Measurements from ENCODE around the gene POU2F1.

Gene POU2F1

DNA sequence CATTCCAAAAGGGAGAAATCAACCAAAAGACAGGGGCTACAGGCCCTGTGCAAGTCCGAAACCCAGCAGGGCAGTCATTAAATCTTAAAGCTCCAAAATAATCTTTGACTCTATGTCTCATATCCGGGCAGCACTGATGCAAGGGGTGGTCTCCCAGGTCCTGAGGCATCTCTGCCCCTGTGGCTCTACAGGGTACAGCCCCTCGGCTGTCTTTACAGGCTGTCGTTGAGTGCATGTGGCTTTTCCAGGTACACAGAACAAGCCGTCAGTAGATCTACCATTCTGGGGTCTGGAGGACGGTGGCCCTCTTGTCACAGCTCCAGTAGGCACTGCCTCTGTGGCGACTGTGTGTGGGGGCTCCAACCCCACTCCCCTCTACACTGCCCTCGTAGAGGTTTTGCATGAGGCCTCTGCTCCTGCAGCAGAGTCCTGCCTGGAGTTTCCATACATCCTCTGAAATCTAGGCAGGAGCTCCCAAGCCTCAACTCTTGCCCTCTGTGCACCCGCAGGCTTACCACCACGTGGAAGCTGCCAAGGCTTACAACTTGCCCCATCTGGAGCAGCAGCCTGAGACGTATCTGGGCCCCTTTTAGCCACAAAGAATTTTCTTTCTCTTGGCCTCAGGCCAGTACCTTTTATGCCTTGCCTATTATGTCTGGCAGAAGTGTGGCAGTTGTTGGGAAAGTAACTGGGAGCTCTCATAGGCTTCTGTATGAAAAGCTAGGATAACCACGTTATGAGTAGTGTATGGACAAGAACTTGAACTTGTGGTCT is 52.5 kb downstream of the POU2F1 start:
- no peak for DNase-seq

DNA sequence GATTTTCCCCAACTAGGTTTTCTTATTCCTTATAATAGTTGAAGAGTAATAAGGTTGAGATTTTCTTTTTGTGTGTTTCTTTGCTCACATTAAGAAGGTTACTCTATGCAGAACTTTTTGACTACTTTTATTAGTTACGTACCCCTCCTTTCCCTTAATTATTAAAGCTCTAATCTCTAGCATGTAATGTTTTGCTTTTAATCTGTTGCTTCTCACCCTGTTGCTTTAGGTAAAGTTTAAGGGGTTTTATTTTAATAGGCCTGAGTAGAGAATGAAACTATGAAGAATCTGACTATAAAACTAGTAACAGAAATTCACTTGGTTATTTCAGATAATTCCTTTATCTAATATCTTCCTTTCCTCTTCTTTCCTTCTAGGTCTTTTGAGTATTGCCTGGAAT is 53.4 kb downstream of the POU2F1 start:
- DNase-seq = no peak

DNA sequence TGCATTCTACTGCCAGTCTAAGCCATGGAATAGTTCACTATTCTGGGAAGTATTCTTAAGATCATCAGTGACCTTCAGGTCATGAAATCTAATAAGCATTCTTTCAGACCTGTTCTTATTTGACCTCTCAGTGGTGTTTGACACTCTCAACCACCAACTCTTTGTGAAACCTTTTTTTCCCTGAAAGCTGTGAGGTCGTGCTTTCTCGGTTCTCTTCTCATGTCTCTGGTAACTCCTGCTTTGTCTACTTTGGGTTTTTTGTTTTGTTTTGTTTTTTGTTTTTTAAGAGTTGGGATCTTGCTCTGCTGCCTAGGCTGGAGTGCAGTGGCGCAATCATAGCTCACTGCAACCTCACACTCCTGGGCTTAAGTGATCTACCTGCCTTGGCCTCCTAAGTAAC is 56.3 kb downstream of the POU2F1 start:
- DNase-seq = no peak

DNA sequence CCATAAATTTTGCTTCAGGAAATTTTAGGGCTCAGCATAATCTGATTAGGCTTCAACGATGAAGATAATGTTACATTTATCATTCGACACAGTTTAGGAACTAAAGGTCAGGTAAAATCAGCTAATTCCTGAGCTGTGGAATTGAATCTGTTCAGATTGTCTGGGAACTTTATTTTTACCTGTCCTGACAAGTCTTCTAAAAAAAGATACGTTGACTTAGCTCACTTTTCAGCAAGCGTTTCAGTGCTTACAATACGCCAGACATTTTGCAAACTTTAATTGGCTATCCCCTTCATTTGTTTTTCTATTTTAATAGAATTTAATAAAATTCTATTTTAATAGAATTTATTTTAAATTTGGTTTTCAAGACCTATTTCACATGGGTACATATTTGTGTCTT is 57.8 kb downstream of the POU2F1 start:
- DNase-seq = no peak

DNA sequence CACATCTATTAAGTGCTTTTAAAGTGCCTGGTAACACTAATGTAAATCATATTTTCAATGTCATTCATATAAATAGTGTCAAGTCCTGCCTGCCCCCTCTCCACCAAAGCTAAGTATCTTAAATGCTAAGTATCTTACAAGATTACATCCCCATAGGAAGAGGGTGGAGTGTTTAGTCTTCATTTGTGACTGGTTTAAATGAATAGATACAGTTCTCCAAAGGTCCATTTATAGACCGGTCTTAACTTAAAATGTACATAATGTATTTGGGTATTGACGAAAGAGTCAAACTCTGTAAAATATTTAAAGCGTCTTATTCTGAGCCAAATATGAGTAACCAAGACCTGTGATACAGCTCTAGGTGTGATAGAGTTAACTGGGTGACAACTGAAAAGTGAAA is 60.2 kb downstream of the POU2F1 start:
- no peak for DNase-seq

DNA sequence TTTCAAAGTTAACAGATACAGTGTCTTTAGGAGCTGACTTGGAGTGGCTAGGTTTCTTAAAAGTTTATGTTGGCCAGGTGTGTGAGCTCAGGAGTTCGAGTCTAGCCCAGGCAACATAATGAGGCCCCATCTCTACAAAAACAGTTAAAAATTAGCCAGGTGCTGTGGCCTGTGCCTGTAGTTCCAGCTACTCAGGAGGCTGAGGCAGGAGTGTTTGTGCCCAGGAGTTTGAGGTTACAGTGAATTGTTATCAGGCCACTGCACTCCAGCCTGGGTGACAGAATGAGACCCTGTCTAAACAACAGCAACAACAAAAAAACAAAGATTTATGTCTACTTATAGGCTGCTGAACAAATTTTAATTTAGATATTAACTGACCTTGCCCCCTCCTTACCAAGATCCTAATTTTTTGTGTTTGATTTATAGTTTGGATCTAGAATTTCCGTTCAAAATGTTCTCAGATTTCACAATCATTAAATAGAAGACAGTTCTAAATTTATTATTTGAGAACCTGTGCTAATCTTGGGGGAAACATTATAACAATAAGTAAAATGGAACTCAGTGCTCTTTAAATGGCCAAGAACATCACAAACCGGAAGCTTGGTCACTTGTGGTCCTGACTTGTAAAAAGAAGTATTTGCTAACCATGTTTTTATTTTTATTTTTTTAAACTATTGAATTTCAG is 67.8 kb downstream of the POU2F1 start:
- DNase-seq = no peak

DNA sequence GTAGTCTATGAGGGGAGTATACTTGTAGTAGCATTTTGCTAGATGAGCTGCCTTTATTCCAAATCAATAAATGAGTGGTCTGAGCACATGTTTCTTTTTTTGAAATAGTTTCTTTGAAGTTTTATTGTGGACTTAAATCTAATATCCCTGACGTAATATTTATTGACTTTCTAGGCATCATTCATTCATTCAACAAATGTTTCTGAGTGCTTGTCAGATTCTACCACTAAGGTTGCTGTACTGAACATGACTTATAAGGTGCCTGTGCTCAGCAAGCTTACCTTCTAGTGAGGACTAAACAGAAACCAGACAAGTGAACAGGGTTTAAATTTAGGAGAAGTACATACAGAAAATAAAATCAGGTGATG is 68.4 kb downstream of the POU2F1 start:
- DNase-seq = no peak

DNA sequence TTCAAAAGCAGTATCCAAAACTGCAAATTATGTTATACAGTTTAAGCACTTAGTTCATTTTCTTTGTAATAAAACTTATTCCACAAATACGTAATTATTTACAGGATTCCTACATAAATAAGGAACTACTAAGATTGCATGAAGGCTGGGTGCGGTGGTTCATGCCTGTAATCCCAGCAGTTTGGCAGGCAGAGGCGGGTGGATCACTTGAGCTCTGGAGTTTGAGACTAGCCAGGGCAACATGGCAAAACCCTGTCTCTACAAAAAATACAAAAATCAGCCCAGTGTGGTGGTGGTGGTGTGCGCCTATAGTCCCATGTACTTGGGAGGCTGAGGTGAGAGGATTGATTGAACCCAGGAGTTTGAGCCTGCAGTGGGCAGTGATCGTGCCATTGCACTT is 69.3 kb downstream of the POU2F1 start:
- no peak for DNase-seq

DNA sequence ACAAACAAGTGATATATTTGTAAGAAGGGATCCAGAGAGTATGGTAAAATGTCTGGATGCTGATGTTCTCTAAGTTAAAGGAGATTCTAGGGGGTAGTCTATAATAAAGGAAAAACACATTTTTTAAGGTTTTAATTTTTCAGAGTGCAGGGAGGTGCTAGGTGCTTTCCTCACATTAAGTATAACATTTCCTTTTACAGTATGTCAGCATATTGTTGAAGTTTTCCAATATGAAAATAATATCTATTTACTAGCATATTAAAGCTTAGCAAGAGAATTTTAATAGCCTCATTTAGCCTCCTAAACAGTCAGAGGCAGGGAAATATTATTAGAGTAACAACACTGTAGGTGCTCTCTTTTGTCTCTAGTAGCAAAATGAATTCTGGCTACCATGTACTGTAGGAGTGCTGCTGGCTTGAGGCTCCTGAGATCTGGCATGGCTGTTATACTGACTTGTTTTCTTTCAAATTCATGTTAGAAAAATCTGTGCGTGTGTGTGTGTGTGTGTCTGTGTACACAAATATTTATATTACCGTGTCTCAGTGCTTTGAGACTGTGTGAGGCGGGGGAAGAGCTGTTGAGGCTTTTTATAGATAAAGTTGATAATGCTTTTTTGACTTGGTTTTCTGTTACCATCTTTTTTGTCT is 71.0 kb downstream of the POU2F1 start:
- DNase-seq = no peak

DNA sequence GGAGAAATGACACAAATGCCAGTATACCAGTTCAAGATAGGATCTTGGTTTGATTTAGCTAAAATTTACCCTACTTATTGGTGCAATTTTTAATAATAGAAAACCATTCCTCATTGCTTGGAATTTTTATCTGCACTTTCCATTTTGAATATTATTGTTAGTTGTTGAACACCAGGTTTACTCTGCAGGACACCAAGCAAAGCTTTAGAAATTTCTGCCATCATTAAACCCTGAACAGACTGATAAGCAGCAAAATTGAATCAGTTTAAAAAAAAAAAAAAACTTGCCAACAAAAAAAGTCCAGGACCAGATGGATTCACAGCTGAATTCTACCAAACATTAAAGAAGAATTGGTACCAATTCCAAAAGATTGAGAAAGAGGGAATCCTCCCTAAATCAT is 71.5 kb downstream of the POU2F1 start:
- DNase-seq = no peak

DNA sequence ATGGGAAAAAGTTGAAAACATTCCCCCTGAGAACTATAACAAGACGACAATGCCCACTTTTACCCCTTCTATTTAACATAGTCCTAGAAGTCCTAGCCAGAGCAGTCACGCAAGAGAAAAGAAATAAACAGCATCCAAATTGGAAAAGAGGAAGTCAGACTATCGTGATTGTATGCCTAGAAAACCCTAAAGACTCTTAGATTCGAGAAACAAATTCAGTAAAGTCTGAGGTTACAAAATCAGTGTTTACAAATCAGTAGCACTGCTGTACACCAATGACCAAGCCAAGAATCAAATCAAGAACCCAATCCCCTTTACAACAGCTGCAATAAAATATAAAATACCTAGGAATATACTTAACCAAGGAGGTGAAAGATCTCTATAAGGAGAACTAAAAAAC is 72.4 kb downstream of the POU2F1 start:
- no peak for DNase-seq

DNA sequence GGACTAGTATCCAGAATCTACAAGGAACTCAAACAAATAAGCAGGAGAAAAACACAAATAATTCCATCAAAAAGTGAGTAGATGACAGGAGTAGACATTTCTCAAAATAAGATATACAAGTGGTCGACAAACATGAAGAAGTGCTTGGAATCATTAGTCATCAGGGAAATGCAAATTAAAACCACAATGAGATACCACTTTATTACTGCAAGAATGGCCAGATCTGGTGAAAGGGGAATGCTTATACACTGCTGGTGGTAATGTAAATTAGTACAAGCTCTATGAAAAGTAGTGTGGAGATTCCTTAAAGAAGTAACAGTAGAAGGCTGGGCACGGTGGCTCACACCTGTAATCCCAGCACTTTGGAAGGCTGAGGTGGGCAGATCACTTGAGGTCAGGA is 73.8 kb downstream of the POU2F1 start:
- DNase-seq = no peak

DNA sequence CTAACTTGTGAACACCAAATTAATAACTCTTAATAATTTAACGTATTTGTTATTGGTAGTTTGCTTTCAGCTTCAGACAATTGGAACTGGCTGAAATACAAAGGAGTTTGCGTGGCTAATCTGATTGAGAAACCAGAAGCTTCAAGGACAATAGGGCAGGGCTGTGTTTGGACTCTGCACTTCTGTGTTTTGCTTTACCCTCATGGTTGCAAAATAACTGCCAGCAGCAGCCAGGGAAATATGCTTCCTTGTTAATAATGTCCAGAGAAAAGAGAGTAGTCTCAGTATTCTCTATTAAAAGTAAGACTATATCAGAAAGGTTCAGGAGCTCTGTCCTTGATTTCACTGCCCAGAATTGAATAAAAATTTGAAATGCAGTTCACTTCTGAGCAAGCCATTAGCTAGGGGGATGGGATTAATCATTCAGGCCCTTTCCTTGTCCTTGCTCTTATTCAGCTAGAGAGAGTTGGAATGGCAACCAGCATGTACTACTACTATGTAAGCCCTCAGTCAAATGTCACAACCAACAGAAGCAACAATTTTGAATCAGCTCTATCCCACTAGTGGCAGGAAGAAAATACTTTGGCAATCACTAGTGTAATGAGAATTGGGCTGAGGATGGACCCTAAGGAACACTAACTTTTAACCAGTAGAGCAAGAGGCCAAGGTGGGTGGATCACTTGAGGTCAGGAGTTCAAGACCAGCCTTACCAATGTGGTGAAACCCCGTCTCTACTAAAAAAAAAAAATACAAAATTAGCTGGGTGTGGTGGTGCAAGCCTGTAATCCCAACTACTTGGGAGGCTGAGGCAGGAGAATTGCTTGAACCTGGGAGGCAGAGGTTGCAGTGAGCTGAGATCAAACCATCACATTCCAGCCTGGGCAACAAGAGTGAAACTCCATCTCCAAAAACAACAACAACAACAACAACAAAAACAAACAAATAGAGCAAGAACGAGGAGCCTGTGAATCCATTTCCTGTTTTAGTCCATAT is 76.8 kb downstream of the POU2F1 start:
- no peak for DNase-seq

DNA sequence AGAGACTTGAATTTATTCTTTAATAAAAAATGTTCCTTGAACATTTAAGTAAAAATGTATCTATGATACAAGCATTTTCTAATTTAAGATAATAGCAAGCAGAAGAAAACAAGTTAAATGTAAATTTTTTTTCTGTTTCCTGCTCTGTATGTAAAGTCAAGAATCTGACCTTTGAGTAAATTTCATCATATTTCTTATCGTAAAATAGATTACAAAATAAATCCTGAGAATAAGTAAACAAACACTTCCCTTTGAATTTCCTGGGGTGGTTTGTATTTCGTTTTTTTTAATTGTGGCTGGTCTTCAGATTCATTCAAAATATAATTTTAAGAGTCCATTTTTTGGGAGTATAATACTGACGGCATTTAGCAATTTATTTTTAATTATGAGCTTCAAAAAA is 77.6 kb downstream of the POU2F1 start:
- no peak for DNase-seq

DNA sequence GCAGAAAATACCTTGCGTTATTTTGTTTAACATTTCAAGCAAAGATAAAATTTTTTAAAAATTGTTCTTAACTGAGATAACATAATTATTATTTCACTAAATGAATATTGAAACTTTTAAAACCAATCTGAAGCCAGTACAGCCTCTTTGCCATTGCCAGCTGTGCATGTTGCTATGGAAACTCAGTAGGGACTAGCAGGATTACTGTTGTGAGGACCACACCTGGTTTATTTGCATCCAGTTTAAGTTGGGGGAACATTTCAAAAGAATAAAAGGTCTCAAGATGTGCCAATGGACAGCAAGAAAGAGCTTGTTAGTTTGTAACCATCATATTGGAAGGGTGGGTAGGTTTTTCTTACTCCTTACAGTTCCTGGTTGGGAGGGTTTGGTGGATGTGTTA is 80.7 kb downstream of the POU2F1 start:
- DNase-seq = no peak

DNA sequence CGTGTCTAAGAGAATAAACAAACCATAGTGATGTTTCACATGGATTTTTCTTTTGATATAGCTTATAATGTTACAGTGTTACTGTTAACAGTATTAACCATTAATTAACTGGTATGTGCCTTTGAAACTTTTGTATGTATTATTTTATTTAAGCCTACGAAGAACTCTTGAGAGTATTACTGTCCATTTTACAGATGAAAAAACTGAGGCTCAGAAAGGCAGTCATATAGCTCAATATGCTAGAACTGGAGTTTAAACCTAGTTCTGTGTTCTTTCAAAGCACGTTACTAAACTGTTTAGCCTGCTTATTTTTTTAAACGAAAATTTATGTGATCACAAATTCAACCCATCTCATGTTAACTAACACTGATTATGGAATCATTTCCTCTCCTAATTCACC is 83.5 kb downstream of the POU2F1 start:
- no peak for DNase-seq

DNA sequence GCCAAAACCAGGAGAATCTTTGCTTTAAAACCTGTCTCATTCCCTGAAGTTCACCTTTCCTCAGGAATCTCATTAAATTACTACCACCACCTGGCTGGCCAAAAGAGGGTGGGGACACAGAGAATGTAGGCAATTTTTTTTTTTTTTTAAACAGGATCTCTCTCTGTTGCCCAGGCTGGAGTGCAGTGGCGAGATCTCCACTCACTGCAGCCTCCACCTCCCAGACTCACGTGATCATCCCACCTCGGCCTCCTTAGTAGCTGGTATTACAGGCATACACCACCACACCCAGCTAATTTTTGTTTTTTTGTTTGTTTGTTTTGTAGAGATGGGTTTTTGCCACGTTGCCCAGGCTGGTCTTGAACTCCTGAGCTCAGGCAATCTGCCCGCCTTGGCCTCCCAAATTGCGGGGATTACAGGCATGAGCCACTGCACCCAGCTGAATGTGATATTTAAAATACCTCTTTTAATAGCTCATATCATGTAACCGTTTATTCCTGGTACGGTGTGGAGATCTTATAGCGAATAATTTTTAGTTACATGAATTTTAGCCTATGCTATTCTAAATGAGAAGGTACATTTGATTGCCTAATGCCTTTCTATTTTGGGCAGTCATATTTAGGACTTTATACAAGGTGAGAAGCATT is 84.5 kb downstream of the POU2F1 start:
- DNase-seq = no peak

DNA sequence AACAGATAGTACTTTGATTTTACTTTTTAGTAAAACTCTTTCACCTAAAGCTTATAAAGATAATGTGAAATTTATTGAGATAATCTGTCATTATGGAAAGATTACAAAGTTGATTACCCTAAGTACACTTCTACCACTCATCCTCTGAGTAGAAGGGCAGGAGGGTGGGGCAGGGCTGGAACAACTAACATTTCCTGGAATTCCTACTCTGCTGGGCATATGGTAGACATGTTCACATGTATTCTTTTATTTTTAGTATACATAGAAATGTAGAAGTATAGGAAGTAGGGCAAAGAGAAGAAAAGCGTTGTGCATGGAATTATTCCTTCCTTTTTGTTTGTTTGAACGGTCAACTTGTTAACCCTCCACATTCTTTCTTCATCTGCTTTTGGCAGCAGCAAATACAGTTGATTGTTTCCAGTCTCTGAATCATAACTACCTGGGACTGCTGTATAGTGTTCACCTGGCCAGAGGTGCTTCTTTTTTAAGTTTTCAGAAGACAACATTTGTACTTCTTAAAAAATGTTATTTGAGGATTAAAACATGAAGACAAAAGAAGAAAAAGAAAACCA is 85.1 kb downstream of the POU2F1 start:
- no peak for DNase-seq

DNA sequence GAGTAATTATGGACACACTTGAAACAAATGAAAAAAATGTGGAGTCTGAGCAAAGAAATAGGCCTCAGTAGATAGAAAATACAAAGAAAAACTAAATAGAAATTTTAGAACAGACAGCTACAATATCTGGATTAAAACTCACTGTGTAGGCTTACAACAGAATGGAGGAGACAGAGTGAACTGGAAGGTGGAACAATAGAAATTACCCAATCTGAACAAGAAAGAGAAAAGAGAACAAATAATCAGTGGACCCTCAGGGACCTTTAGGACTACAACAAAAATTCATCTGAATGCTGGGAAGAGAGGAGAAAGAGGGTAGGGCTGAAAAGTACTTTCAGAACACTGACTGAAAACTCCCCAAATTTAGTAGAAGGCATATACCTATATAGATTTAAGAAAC is 90.0 kb downstream of the POU2F1 start:
- no peak for DNase-seq

DNA sequence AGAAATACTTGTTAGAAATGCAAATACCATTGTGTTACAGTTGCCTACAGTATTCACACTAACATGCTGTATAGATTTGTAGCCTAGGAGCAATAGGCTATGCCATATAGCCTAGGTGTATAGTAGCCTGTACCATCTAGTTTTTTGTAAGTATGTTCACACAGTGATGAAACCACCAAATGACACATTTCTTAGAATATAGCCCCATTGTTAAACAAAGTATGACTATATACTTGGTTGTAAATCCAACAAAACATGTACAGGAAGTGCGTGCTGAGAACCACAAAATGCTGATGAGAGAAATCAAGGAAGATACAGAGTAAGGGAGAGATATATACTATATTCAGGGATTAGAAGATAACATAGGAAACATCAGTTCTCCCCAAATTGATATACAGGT is 92.2 kb downstream of the POU2F1 start:
- DNase-seq = no peak

DNA sequence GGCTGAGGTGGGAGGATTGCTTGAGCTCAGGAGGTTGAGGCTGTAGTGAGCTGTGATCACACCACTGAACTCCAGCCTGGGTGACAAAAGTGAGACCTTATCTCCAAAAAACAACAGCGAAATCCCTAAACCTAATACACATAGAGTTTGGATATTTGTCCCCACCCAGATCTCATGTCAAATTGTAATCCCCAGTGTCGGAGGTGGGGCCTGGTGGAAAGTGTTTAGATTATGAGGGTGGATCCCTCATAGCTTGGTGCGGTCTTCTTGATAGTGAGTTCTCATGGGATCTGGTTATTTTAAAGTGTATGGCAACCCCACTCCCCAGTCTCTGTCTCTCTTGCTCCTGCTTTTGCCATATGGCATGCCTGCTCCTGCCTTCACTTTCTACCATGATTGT is 94.0 kb downstream of the POU2F1 start:
- DNase-seq = no peak

DNA sequence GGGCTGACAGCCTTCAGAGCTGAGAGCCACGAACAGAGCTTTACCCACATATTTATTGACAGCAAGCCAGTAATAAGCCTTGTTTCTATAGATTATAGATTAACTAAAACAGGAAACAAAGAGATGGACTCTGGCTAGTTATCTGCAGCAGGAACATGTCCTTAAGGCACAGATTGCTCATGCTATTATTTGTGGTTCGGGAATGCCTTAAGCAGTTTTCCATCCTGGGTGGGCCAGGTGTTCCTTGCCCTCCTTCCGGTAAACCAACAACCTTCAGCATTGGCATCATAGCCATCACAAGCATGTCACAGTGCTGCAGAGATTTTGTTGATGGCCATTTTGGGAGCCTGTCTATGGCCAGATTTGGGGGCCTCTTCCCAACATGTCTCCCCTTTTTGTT is 96.8 kb downstream of the POU2F1 start:
- DNase-seq = no peak

Data from CD4-positive, alpha-beta T cell treated with Interleukin-17A for 1 hour (primary cell).